T-helper 1 cell treated with Interleukin-12 subunit alpha and Interleukin-12 subunit beta and Interleukin-4 antibody, amounts not matched to agents 30 ng/mL and 1 ng/mL, for 36 hours (primary cell): Measurements from ENCODE around the gene VSIG10L. TPM values are rescaled to one million over a fixed set of nuclear protein-coding genes. Genes with fewer than 3 reads are reported as not detected.

Experiments
- total RNA-seq: library from RNA; stranded (reverse); gene quantifications from 2 replicates; pipeline ENCODE4 v1.2.3, GENCODE V29; 2022

The VSIG10L gene
- total RNA-seq, 1 donor from 2014 or later: 1.0 TPM

Other genes with a start within 250 kb of the VSIG10L start
- gene CTU1, start 233.7 kb downstream of the VSIG10L start, total RNA-seq: 8.2 and 9.1 TPM in 2 replicates
- 0.12 and 0.29 TPM in 2 replicates for gene SIGLEC9, start 217.2 kb downstream of the VSIG10L start, total RNA-seq
- gene SIGLEC7, start 199.8 kb downstream of the VSIG10L start, total RNA-seq: not detected in 2 replicates
- gene CD33, start 117.1 kb downstream of the VSIG10L start, total RNA-seq: 8.5 and 10.4 TPM in 2 replicates
- not detected in 2 replicates for gene SIGLECL1, start 91.1 kb downstream of the VSIG10L start, total RNA-seq
- 0.15 TPM in 1 of 2 replicates, not detected in the other for gene IGLON5, start 30.5 kb downstream of the VSIG10L start, total RNA-seq
- gene ETFB, start 24.2 kb upstream of the VSIG10L start, total RNA-seq: 69.6 and 72.2 TPM in 2 replicates
- gene CLDND2, start 26.9 kb upstream of the VSIG10L start, total RNA-seq: 6.0 and 6.6 TPM in 2 replicates
- 129 and 133 TPM in 2 replicates for gene NKG7, start 30.5 kb upstream of the VSIG10L start, total RNA-seq
- gene LIM2, start 45.8 kb upstream of the VSIG10L start, total RNA-seq: not detected in 2 replicates
- 0.15 and 0.27 TPM in 2 replicates for gene C19orf84, start 48.5 kb upstream of the VSIG10L start, total RNA-seq
- 1.3 and 1.4 TPM in 2 replicates for gene SIGLEC10, start 75.5 kb upstream of the VSIG10L start, total RNA-seq
- gene SIGLEC8, start 116.3 kb upstream of the VSIG10L start, total RNA-seq: not detected in 2 replicates
- not detected in 2 replicates for gene CEACAM18, start 136.4 kb upstream of the VSIG10L start, total RNA-seq
- 0.15 TPM in 1 of 2 replicates, not detected in the other for gene SIGLEC12, start 159.7 kb upstream of the VSIG10L start, total RNA-seq
- gene SIGLEC6, start 189.5 kb upstream of the VSIG10L start, total RNA-seq: 0.34 and 2.9 TPM in 2 replicates
- gene ZNF175, start 229.1 kb upstream of the VSIG10L start, total RNA-seq: 8.2 and 8.3 TPM in 2 replicates